ENCODE data around the gene SORCS3.

SORCS3 gene

DNA sequence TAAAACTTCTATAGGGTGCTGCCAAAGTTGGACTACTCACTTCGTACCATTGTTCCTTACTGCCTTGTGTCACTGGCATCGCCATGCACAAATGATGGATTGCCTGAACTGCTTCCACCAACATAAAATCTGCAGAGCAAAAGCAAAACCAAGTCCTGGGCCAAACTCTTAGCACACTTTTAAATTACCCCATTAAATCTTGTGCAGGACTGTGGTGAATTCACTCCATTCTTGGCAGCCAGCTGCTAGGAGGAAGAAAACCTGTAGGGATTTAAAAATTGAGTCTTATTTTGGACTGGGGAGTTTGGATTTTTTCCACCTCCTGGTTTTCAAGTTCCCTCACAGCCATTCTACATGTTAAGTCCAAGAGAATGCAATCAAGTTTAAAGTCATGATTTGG is 646.9 kb downstream of the SORCS3 start:
- no peak overlapping the region for H3K27ac ChIP-seq
- TF ChIP-seq, protein P1, sequence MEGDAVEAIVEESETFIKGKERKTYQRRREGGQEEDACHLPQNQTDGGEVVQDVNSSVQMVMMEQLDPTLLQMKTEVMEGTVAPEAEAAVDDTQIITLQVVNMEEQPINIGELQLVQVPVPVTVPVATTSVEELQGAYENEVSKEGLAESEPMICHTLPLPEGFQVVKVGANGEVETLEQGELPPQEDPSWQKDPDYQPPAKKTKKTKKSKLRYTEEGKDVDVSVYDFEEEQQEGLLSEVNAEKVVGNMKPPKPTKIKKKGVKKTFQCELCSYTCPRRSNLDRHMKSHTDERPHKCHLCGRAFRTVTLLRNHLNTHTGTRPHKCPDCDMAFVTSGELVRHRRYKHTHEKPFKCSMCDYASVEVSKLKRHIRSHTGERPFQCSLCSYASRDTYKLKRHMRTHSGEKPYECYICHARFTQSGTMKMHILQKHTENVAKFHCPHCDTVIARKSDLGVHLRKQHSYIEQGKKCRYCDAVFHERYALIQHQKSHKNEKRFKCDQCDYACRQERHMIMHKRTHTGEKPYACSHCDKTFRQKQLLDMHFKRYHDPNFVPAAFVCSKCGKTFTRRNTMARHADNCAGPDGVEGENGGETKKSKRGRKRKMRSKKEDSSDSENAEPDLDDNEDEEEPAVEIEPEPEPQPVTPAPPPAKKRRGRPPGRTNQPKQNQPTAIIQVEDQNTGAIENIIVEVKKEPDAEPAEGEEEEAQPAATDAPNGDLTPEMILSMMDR (IDR thresholded peaks at IDR 0.05) = no peak
- no peaks in the 10 kb centered on the region for H3K4me1 ChIP-seq (ENCODE audit: control insufficient read depth in 1 of 2, insufficient read depth in 1 of 2, low read depth in 1 of 2, low read length in 1 of 2)
- H3K27me3 ChIP-seq = no peaks in the 10 kb centered on the region
- no peaks in the 10 kb centered on the region for H3K9me3 ChIP-seq
- no peak overlapping the region for H3K4me3 ChIP-seq (ENCODE audit: low read depth in 1 of 2, low read length in 1 of 2)
- H3K36me3 ChIP-seq = no peaks in the 10 kb centered on the region

DNA sequence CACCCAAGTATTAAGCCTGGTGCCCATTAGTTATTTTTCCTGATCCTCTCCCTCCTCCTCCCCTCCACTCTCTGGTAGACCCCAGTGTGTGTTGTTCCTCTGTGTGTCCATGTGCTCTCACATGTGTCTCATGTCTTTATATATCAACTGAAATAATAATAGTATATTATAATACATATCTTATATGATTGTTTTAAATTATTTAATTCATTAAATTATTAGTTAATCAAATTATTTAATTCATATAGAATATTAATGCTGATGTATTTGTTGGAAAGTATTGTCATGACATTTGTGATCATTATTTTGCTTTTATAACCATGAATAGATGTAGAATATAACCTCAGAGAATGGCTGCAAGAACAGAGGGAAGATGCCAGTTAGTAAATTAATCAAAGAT is 647.5 kb downstream of the SORCS3 start:
- no peaks in the 10 kb centered on the region for H3K4me1 ChIP-seq (ENCODE audit: control insufficient read depth in 1 of 2, insufficient read depth in 1 of 2, low read depth in 1 of 2, low read length in 1 of 2)
- H3K27me3 ChIP-seq = no peaks in the 10 kb centered on the region
- no peak overlapping the region for H3K27ac ChIP-seq
- H3K4me3 ChIP-seq (ENCODE audit: low read depth in 1 of 2, low read length in 1 of 2) = no peak overlapping the region
- no peaks in the 10 kb centered on the region for H3K9me3 ChIP-seq
- TF ChIP-seq, protein P1 (IDR thresholded peaks at IDR 0.05) = no peak
- no peaks in the 10 kb centered on the region for H3K36me3 ChIP-seq

DNA sequence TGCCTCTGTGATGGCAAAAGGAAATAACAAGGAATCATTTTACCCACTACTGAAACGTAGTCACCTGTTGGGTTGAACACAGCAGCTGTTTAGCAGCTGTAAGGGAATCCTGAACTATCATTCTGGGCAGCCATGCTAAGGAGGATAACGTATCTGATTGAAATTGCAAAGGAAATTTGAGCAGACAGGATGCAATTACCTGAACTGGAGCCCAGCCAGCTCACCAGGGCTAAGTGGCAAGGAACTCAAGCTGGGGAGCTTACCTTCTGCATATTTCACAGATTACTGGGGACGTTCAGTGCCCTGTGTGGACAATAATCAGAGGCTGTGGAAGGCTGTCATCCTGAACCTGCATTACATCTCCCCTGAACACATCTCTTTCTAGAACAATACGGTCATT is 650.5 kb downstream of the SORCS3 start:
- no peaks in the 10 kb centered on the region for H3K36me3 ChIP-seq
- no peaks in the 10 kb centered on the region for H3K27me3 ChIP-seq
- no peaks in the 10 kb centered on the region for H3K9me3 ChIP-seq
- no peak overlapping the region for H3K27ac ChIP-seq
- no peaks in the 10 kb centered on the region for H3K4me1 ChIP-seq (ENCODE audit: control insufficient read depth in 1 of 2, insufficient read depth in 1 of 2, low read depth in 1 of 2, low read length in 1 of 2)
- no peak overlapping the region for H3K4me3 ChIP-seq (ENCODE audit: low read depth in 1 of 2, low read length in 1 of 2)
- TF ChIP-seq, protein P1 (IDR thresholded peaks at IDR 0.05) = no peak

DNA sequence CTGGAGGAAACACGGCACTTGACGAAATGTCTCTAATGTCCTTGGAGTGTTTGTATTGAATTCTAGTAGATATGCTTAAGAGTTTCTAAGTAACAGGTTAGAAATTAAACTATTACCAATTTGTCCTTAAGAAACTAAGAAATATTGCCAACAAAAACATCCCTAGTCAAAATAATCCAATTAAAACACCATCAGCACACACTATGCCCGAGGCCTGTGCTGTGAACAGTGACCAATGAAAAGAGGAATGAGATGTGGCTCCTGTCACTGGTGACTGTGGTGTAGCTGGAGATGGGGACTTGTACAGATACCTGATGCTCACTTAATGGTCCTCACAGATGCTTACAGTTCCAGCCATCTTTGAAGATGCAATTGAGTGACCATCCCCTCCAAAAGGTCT is 651.1 kb downstream of the SORCS3 start:
- TF ChIP-seq, protein P1 (IDR thresholded peaks at IDR 0.05) = no peak
- Histone ChIP-seq H3K27me3 (no peaks in the 10 kb centered on the region), H3K9me3 (no peaks in the 10 kb centered on the region), H3K36me3 (no peaks in the 10 kb centered on the region), H3K4me3 (ENCODE audit: low read depth in 1 of 2, low read length in 1 of 2) (no peak overlapping the region), H3K4me1 (ENCODE audit: control insufficient read depth in 1 of 2, insufficient read depth in 1 of 2, low read depth in 1 of 2, low read length in 1 of 2) (no peaks in the 10 kb centered on the region), H3K27ac (no peak overlapping the region)

Measured in neutrophil (primary cell).